CD4-positive, alpha-beta T cell treated with Interleukin-6 for 4 hours (primary cell): Measurements from ENCODE around the gene FGF21.
A peak's percentile ranks its signal among the peaks of the same experiment; 100 is the strongest.

Experiments
- DNase-seq: peaks from one replicate; pipeline ENCODE4 v3.0.0-alpha.2; 2020; ENCODE audit warnings: mixed read lengths

The FGF21 gene

GRCh38 chr19:48794291-48794690 is 39.0 kb downstream of the FGF21 start:
- no peak for DNase-seq

- DNase-seq: peak; percentile 88
Measured at GRCh38 chr19:48795055-48795684, 39.8 kb downstream of the FGF21 start.

- no peak for DNase-seq
Measured at GRCh38 chr19:48795685-48796070, 40.4 kb downstream of the FGF21 start.

GRCh38 chr19:48796298-48797083 is 41.2 kb downstream of the FGF21 start:
- DNase-seq: no peak

- DNase-seq: no peak
Measured at GRCh38 chr19:48797103-48797502, 41.8 kb downstream of the FGF21 start.

GRCh38 chr19:48798937-48799336 is 43.6 kb downstream of the FGF21 start:
- DNase-seq: no peak

GRCh38 chr19:48799358-48800300 is 44.3 kb downstream of the FGF21 start:
- no peak for DNase-seq

GRCh38 chr19:48802623-48803022 is 47.3 kb downstream of the FGF21 start:
- no peak for DNase-seq

GRCh38 chr19:48804496-48804895 is 49.2 kb downstream of the FGF21 start:
- no peak for DNase-seq

GRCh38 chr19:48805452-48805851 is 50.1 kb downstream of the FGF21 start:
- no peak for DNase-seq

- DNase-seq: no peak
Measured at GRCh38 chr19:48806518-48806817, 51.1 kb downstream of the FGF21 start.

GRCh38 chr19:48806818-48807589 is 51.7 kb downstream of the FGF21 start:
- DNase-seq: peak; percentile 42

GRCh38 chr19:48807590-48808308 is 52.4 kb downstream of the FGF21 start:
- no peak for DNase-seq
